ENCODE results near the gene PPP1R26.

The PPP1R26 gene

GRCh38 chr9:135463140-135463539 lies 16.4 kb upstream of the PPP1R26 start:
- no peak for DNase-seq

- DNase-seq, result no peak
These were observed 15.4 kb upstream of the PPP1R26 start for GRCh38 chr9:135464181-135464580.

DNA sequence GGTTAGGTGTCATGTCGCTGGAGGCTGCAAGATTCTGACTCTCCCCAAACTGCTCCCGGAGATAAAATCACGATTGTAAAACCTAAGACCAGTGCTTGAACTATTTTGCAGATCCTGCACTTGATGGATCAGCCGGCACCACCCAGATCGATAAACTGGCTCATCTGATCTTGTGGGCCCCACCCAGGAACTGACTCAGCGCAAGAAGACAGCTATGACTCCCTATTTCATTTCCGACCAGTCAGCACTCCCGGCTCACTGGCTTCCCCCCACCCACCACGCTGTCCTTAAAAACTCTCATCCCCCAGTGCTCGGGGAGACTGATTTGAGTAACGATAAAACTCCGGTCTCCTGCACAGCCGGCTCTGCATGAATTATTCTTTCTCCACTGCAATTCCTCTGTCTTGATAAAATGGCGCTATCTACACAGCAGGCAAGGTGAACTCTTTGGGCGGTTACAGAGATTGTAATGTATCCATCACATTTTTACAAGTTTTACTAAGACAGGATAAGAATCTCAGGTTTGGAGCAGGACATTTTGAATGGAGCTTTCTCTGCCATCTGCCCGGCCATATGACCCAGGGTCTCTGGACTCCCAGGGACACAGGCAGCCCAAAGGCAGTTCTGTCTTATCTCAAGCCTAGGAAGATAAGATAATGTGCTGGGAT lies 10.6 kb upstream of the PPP1R26 start:
- peak; percentile 80 for DNase-seq

- no peak for DNase-seq
These were observed 7.6 kb upstream of the PPP1R26 start for GRCh38 chr9:135471791-135472640.

GRCh38 chr9:135473972-135474543 lies 5.5 kb upstream of the PPP1R26 start:
- no peak for DNase-seq

DNA sequence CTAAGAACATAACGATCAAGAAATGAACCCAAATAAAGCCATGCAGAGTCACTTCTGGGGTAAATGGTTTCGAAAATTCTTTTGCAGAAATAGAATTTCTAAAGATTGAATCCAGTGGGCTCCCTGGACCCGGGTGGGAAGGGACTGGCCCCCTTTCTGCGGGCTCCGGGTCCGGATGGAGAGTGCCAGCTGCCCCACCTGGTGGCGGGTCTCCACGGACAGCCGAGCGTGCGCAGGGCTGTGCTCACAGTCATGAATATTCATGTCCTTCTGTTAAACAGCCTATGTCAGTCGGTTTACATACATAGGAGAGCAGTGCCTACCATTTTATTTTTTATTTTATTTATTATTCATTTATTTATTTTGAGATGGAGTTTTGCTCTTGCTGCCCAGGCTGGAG lies 4.7 kb upstream of the PPP1R26 start:
- peak; percentile 37 for DNase-seq

DNA sequence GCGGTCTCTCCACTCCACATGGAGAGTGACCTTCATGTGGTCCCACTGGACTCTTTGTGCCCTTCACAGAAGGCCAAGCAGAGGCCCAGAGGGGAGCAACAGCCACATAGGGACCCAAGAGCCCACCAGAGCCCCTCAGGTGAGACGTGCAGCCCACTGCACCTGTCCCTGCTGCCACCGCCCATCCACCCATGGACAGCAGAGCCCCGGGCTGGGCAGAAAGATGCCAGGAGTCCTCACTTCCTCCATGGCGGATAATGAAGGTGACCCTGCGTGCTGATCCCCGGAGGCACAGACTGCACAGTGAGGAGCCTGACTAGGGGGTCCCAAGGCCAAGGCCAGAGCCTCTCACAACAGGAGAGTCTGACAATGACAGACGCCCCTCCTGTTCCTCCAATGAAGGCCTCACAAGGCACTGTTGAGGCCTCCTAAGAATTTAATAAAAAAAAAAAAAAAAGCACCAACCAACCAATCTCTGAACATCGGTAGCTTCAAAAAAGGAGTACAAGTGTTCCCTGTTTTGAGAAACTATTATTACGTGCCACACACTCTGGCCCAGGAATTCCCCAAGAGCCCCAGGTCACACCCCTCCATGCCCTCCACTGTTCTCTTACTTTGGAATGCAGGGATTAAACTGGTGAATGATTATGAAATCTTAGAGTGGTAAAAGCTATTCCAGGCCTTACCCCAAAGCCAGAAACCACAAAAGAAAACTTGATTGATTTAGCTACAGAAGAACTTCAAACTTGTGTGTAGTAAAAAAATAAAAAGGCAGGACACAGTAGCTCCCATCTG lies 2.8 kb upstream of the PPP1R26 start:
- DNase-seq, result no peak

GRCh38 chr9:135478191-135478590 lies 1.4 kb upstream of the PPP1R26 start:
- DNase-seq, result no peak

- DNase-seq, result peak; percentile 21
These were observed 633 bp upstream of the PPP1R26 start for GRCh38 chr9:135478829-135479468.

DNA sequence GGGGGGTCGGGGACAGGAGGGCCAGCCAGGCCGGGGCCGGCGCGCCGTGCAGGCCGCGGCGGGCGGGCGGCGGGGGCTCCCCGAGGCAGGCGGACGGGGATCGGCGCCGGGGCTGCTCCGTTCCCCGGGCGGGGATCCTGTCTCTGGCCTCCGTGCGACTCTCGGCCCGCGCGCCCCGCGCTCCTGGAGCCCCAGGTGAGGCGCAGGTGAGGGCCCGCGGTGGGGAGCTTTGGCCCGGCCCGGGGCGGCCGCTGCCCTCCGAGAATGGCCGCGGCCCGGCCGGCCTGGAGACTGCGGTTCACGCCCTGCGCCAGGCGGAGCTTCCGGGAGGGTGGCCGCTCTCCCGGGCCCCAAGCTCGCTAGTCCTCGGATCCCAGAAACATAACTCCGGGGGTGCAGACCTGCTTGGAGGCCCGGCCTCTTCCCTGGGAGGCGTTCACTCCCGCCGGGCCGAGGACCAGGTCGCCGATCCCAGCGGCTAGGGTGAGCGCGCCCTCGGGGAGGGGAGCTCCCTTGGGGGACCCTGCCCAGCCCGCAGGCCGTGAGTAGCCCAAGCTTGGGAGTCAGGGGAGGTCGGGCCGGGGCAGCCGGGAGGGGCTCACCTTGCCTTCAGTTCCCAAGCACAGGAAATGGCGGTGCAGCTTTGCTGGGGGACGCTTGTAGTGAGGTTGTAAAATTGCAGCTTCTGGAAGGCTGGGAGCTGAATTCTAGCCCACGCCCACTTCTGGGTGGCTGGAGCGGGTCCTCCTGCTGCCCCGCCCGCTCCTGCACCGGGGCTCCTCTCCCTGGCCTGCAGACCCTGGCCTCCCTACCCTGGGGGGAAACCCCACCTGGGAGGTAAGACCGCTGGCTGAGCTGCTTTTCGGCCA lies 723 bp downstream of the PPP1R26 start:
- DNase-seq, result peak; percentile 9

DNA sequence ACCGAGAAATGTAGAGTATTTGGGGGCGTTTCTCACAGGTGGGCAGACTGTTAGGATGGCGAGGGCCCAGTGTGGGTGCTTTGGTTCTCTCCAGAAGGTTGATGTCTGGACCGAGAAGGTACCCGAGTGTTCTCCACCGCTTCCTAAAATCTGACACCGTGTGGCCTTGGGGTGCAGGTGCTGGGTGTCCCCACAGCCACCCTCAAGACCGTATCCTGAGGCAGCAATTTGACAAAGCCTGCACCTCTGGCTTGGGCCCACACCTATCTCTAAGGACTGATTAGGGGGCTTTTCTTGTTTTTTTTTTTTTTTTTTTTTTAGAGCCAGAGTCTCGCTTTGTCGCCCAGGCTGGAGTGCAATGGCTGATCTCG lies 1.3 kb downstream of the PPP1R26 start:
- no peak for DNase-seq

- no peak for DNase-seq
These were observed 2.6 kb downstream of the PPP1R26 start for GRCh38 chr9:135482015-135482754.

DNA sequence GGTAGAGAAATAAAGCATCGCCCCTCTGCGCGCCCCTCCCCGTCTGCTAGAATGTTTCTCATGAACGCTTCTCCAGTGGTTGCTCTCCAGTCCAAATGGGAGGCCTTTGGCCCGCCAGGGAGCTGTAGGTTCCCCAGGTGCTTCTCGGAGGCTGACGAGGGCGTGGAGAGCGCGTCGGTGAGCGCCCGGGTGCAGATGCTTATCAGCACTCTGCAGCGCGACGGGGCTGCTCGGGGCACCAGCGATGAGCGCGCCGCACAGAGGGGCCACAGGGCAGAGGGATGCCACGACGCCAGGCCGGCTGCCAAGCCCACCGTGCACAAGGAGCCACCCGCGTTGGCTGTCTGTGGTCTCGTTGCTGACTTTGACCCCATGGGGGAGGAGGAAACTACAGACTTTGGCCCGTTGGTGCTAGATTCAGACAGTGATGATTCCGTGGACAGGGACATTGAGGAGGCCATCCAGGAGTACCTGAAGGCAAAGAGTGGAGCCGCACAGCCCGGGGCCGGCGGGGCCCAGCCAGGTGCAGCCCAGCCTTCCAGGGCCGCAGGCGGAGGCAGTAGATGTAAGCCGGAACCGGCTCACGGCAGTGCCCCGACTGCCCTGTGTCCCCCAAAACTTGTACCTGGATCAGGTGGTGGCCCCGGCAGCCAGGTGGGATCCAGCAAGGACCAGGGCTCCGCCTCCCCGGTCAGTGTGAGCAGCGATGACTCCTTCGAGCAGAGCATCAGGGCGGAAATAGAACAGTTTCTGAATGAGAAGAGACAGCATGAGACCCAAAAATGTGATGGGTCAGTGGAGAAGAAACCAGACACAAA lies 5.1 kb downstream of the PPP1R26 start:
- no peak for DNase-seq

DNA sequence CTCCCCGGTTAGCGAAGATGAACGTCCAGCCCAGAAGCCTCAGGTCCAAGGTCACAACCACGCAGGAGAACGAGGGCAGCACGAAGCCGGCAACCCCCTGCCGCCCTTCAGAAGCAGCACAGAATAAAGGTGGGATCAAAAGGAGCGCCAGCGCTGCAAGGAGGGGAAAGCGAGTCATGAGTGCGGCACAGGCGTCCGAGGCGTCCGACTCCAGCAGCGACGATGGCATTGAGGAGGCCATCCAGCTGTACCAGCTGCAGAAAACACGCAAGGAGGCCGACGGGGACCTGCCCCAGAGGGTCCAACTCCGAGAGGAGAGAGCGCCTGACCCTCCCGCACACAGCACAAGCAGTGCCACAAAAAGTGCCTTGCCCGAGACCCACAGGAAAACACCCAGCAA lies 5.8 kb downstream of the PPP1R26 start:
- DNase-seq, result no peak

DNA sequence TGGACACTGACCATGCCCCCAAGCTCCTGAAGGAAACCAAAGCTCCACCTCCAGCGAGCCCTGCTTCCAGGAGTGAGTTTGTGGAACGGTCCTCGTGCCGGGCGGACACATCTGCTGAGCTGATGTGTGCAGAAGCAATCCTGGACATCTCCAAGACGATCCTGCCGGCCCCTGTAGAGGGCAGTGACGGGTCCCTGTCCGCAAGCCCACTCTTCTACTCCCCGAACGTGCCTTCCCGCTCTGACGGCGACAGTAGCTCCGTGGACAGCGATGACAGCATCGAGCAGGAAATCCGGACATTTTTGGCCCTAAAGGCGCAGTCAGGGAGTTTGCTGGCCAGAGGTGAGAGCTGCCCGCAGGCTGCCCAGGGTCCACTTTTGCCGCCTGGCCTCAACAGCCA lies 6.2 kb downstream of the PPP1R26 start:
- DNase-seq, result no peak

DNA sequence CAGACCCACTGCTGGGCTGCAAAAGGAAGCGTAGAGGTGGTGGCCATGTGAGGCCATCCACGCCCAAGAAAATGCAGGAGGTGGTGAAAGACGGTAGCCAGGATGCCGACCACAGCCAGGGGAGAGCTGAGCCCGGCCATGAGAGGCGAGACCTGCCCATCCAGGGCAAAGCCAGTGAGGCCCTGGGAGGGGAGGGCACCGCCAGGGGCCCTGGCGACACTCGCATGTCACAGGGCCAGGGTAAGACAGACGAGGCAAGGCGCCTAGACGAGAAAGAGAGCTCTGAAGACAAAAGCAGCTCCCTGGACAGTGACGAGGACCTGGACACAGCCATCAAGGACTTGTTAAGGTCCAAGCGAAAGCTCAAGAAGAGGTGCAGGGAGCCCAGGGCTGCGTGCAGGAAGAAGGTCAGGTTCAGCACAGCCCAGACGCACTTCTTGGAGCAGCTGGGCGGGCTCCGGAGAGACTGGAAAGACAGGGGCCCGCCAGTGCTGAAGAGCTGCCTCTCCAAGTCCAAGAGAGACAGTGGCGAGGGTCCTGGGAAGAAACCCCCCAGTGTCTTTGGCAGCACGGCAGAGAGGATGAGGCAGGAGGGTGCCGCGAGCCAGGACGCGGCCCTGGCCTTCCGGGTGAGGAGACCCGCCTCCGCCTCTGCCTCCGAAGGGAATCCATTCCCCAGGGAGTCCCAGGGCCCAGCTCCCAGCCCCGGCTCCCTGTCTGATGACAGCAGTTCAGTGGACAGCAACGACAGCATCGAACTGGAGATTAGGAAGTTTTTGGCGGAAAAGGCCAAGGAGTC lies 6.9 kb downstream of the PPP1R26 start:
- DNase-seq, result no peak

DNA sequence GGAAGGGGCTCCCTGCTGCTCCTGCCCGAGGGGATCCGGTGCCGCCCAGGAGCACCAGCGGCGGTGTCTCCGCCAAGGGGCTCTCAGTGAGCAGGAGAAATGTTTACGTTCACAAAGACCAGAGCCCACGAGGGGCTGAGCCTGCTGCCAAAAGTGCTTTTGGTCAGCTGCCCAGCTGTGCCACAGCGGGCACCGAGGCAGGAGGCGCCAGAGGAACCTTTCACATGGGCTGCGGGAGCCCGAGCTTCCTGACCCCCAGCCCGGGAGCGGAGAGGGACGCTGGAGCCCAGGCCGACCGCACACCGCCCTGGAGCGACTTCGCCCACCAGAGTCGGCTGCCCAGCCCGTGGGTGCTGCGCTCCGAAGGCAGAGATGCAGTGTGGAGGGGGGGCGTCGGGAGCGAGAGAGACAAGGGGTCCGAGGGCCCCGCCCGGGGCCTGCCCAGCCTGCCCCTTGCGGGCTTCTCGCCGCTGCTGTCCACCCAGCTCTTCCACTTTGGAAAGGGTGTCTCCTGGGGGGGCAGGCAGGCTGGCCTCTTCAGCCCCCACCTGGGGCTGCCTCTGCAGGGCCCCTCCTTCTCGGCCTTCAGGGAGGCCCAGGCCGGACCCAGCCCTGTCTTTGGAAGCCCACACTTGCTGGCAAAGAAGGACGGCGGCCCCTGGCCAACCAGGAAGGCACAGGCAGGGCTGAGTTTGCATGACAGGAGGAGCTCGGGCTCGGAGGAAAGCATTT lies 7.9 kb downstream of the PPP1R26 start:
- DNase-seq, result no peak

GRCh38 chr9:135488013-135488330 lies 8.4 kb downstream of the PPP1R26 start:
- no peak for DNase-seq

DNA sequence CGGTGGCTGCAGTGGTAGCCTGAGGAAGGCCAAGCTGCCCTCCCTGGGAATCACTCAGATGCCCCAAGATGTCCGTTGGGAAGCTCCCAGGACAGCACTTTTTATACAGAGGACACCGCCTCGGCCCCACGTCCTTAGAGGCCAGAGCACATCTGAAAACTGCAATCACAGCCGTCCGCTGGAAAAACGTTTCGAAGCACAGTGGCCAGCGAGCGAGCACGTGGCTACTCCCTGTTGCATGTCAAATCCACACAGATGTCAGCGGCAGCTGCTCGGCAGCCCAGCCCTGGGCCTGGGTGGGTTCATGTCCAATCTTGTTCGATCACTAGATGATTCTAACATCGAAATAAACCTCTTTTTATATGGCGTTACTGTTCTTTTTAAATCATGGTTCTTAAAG lies 8.9 kb downstream of the PPP1R26 start:
- DNase-seq, result no peak

Data from activated naive CD4-positive, alpha-beta T cell treated with Interleukin-2 at 50 U/mL for 16 hours (primary cell).